ENCODE results near the gene GGTA1.
A peak's percentile ranks its signal among the peaks of the same experiment; 100 is the strongest.

Gene GGTA1

GRCh38 chr9:121499427-121500164 lies at the start of gene GGTA1:
Gene GGTA1 (minus strand): TSS chr9:121499844. CDS start chr9:121467922, 31,922 bp downstream.
- peaks cover 68% of the 10 kb centered on the region for H3K27me3 ChIP-seq (ENCODE audit: insufficient read depth, low read length)
- H3K36me3 ChIP-seq (ENCODE audit: insufficient read depth, low read depth, low read length), result no peaks in the 10 kb centered on the region
- peaks cover 3% of the 10 kb centered on the region; the same call in 1 of the 2 replicates for H3K9me3 ChIP-seq (ENCODE audit: insufficient read depth, low read depth, low read length)
- H3K27ac ChIP-seq (ENCODE audit: low read length), result no peak within 1 kb of the TSS
- H3K4me3 ChIP-seq (ENCODE audit: low read length), result peak within 1 kb of the TSS; percentile 66
- no peak within 1 kb of the TSS for H3K9ac ChIP-seq (ENCODE audit: low read depth, low read length)
- 0 out of 2 replicates have a peak, but pooled peaks cover 3% of the 10 kb centered on the region for H3K4me1 ChIP-seq (ENCODE audit: insufficient read depth, low read length)

GRCh38 chr9:121548666-121549065 lies 49.0 kb upstream of the GGTA1 start:
- no peak overlapping the region for H3K9ac ChIP-seq (ENCODE audit: low read depth, low read length)
- H3K36me3 ChIP-seq (ENCODE audit: insufficient read depth, low read depth, low read length), result no peaks in the 10 kb centered on the region
- no peak overlapping the region for H3K27ac ChIP-seq (ENCODE audit: low read length)
- no peaks in the 10 kb centered on the region for H3K9me3 ChIP-seq (ENCODE audit: insufficient read depth, low read depth, low read length)
- H3K27me3 ChIP-seq (ENCODE audit: insufficient read depth, low read length), result peaks cover 46% of the 10 kb centered on the region
- H3K4me3 ChIP-seq (ENCODE audit: low read length), result no peak overlapping the region
- no peaks in the 10 kb centered on the region for H3K4me1 ChIP-seq (ENCODE audit: insufficient read depth, low read length)

- no peak overlapping the region for H3K27ac ChIP-seq (ENCODE audit: low read length)
- H3K27me3 ChIP-seq (ENCODE audit: insufficient read depth, low read length), result peaks cover 23% of the 10 kb centered on the region; the same call in 1 of the 2 replicates
- no peak overlapping the region; the same call in 1 of the 2 replicates for H3K9ac ChIP-seq (ENCODE audit: low read depth, low read length)
- peak overlapping the region; percentile 49; the same call in 1 of the 2 replicates for H3K4me3 ChIP-seq (ENCODE audit: low read length)
- H3K4me1 ChIP-seq (ENCODE audit: insufficient read depth, low read length), result no peaks in the 10 kb centered on the region
- no peaks in the 10 kb centered on the region for H3K9me3 ChIP-seq (ENCODE audit: insufficient read depth, low read depth, low read length)
- no peaks in the 10 kb centered on the region for H3K36me3 ChIP-seq (ENCODE audit: insufficient read depth, low read depth, low read length)
Observed at GRCh38 chr9:121545875-121546423, 46.3 kb upstream of the GGTA1 start.

- H3K9ac ChIP-seq (ENCODE audit: low read depth, low read length), result no peak overlapping the region
Observed at GRCh38 chr9:121545150-121545874, 45.7 kb upstream of the GGTA1 start.

GRCh38 chr9:121542025-121542424 lies 42.4 kb upstream of the GGTA1 start:
- Histone ChIP-seq H3K9ac (ENCODE audit: low read depth, low read length) (no peak overlapping the region), H3K27ac (ENCODE audit: low read length) (no peak overlapping the region), H3K4me3 (ENCODE audit: low read length) (no peak overlapping the region), H3K9me3 (ENCODE audit: insufficient read depth, low read depth, low read length) (no peaks in the 10 kb centered on the region), H3K4me1 (ENCODE audit: insufficient read depth, low read length) (no peaks in the 10 kb centered on the region), H3K27me3 (ENCODE audit: insufficient read depth, low read length) (peaks cover 21% of the 10 kb centered on the region; the same call in 1 of the 2 replicates), H3K36me3 (ENCODE audit: insufficient read depth, low read depth, low read length) (no peaks in the 10 kb centered on the region)

More at GRCh38 chr9:121545150-121545874, 45.7 kb upstream of the GGTA1 start:
- no peaks in the 10 kb centered on the region for H3K36me3 ChIP-seq (ENCODE audit: insufficient read depth, low read depth, low read length)
- no peaks in the 10 kb centered on the region for H3K9me3 ChIP-seq (ENCODE audit: insufficient read depth, low read depth, low read length)
- no peak overlapping the region for H3K4me3 ChIP-seq (ENCODE audit: low read length)
- H3K4me1 ChIP-seq (ENCODE audit: insufficient read depth, low read length), result no peaks in the 10 kb centered on the region
- H3K27ac ChIP-seq (ENCODE audit: low read length), result no peak overlapping the region
- H3K27me3 ChIP-seq (ENCODE audit: insufficient read depth, low read length), result peaks cover 21% of the 10 kb centered on the region; the same call in 1 of the 2 replicates

- Histone ChIP-seq H3K9me3 (ENCODE audit: insufficient read depth, low read depth, low read length) (no peaks in the 10 kb centered on the region), H3K27ac (ENCODE audit: low read length) (no peak overlapping the region), H3K4me1 (ENCODE audit: insufficient read depth, low read length) (no peaks in the 10 kb centered on the region), H3K36me3 (ENCODE audit: insufficient read depth, low read depth, low read length) (no peaks in the 10 kb centered on the region), H3K27me3 (ENCODE audit: insufficient read depth, low read length) (peaks cover 17% of the 10 kb centered on the region; the same call in 1 of the 2 replicates), H3K4me3 (ENCODE audit: low read length) (no peak overlapping the region), H3K9ac (ENCODE audit: low read depth, low read length) (no peak overlapping the region)
Observed at GRCh38 chr9:121541256-121541655, 41.6 kb upstream of the GGTA1 start.

GRCh38 chr9:121538221-121538620 lies 38.6 kb upstream of the GGTA1 start:
- no peak overlapping the region for H3K9ac ChIP-seq (ENCODE audit: low read depth, low read length)
- no peaks in the 10 kb centered on the region for H3K4me1 ChIP-seq (ENCODE audit: insufficient read depth, low read length)
- H3K27me3 ChIP-seq (ENCODE audit: insufficient read depth, low read length), result peaks cover 4% of the 10 kb centered on the region; the same call in 1 of the 2 replicates
- no peaks in the 10 kb centered on the region for H3K36me3 ChIP-seq (ENCODE audit: insufficient read depth, low read depth, low read length)
- H3K9me3 ChIP-seq (ENCODE audit: insufficient read depth, low read depth, low read length), result no peaks in the 10 kb centered on the region
- no peak overlapping the region for H3K27ac ChIP-seq (ENCODE audit: low read length)
- no peak overlapping the region for H3K4me3 ChIP-seq (ENCODE audit: low read length)

GRCh38 chr9:121537283-121537682 lies 37.6 kb upstream of the GGTA1 start:
- Histone ChIP-seq H3K9ac (ENCODE audit: low read depth, low read length) (no peak overlapping the region), H3K4me3 (ENCODE audit: low read length) (no peak overlapping the region), H3K27ac (ENCODE audit: low read length) (no peak overlapping the region), H3K36me3 (ENCODE audit: insufficient read depth, low read depth, low read length) (no peaks in the 10 kb centered on the region), H3K9me3 (ENCODE audit: insufficient read depth, low read depth, low read length) (no peaks in the 10 kb centered on the region), H3K27me3 (ENCODE audit: insufficient read depth, low read length) (peaks cover 4% of the 10 kb centered on the region; the same call in 1 of the 2 replicates), H3K4me1 (ENCODE audit: insufficient read depth, low read length) (no peaks in the 10 kb centered on the region)

GRCh38 chr9:121532881-121533280 lies 33.2 kb upstream of the GGTA1 start:
- Histone ChIP-seq H3K36me3 (ENCODE audit: insufficient read depth, low read depth, low read length) (no peaks in the 10 kb centered on the region), H3K9me3 (ENCODE audit: insufficient read depth, low read depth, low read length) (no peaks in the 10 kb centered on the region), H3K27ac (ENCODE audit: low read length) (no peak overlapping the region), H3K27me3 (ENCODE audit: insufficient read depth, low read length) (no peaks in the 10 kb centered on the region), H3K4me1 (ENCODE audit: insufficient read depth, low read length) (no peaks in the 10 kb centered on the region), H3K4me3 (ENCODE audit: low read length) (no peak overlapping the region), H3K9ac (ENCODE audit: low read depth, low read length) (no peak overlapping the region)

GRCh38 chr9:121529237-121529987 lies 29.8 kb upstream of the GGTA1 start:
- no peak overlapping the region for H3K27ac ChIP-seq (ENCODE audit: low read length)
- H3K4me3 ChIP-seq (ENCODE audit: low read length), result no peak overlapping the region

GRCh38 chr9:121528642-121529041 lies 29.0 kb upstream of the GGTA1 start:
- no peak overlapping the region for H3K4me3 ChIP-seq (ENCODE audit: low read length)
- no peak overlapping the region for H3K9ac ChIP-seq (ENCODE audit: low read depth, low read length)
- no peaks in the 10 kb centered on the region for H3K27me3 ChIP-seq (ENCODE audit: insufficient read depth, low read length)
- H3K27ac ChIP-seq (ENCODE audit: low read length), result no peak overlapping the region
- no peaks in the 10 kb centered on the region for H3K9me3 ChIP-seq (ENCODE audit: insufficient read depth, low read depth, low read length)
- H3K36me3 ChIP-seq (ENCODE audit: insufficient read depth, low read depth, low read length), result no peaks in the 10 kb centered on the region
- H3K4me1 ChIP-seq (ENCODE audit: insufficient read depth, low read length), result no peaks in the 10 kb centered on the region

More at GRCh38 chr9:121529237-121529987, 29.8 kb upstream of the GGTA1 start:
- Histone ChIP-seq H3K27me3 (ENCODE audit: insufficient read depth, low read length) (no peaks in the 10 kb centered on the region), H3K36me3 (ENCODE audit: insufficient read depth, low read depth, low read length) (no peaks in the 10 kb centered on the region), H3K4me1 (ENCODE audit: insufficient read depth, low read length) (no peaks in the 10 kb centered on the region), H3K9ac (ENCODE audit: low read depth, low read length) (no peak overlapping the region), H3K9me3 (ENCODE audit: insufficient read depth, low read depth, low read length) (no peaks in the 10 kb centered on the region)
